GM18508 (cell line): ENCODE results near the gene H6PD.

ENCODE experiments used
- ATAC-seq: cut with Tn5 transposase; IDR thresholded peaks from one replicate; pipeline ENCODE4 v1.9.1; 2021; ENCODE audit warnings: moderate number of reproducible peaks; ENCODE audit not compliant: insufficient read depth, unreplicated experiment

Gene H6PD

DNA sequence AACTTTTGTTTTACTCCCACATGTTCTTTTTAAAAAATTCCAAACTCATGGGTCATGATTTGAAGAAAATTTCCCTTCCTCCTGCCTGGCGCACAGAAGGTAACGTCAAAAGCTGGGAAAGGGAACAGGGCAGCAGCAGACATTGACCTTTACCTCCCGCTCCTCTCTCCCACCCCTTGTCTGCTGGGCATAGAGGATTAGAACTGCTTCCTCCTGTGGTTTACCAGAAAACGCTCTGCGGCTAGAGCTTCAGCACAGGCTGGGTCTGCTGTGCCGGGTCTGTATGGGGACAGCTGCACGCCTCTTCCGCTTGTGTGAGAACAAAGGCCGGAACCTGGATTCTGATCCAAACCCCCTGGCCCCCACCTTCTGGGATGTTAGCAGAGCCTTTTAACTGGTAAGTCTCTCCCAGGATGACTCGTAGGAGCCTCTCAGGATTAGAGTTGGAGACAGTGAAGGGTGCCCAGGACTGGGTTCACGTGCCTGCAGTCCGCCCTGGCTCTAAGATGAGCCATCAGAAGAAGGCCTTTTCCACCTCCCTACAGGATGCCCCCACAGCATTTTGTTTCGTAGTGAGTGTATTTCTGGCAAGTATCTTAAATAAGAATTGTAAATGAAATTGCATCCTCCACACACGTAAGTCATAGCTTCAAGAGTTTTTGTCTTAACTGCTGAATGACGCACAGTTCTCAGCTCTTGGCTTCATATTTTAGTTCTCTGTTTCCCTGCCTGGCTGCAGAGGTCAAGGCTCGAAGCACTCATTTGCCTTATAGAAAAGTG, 5.2 kb downstream of the H6PD start:
- no peak for ATAC-seq

GRCh38 chr1:9240914-9241820, 6.6 kb downstream of the H6PD start:
- ATAC-seq: no peak

GRCh38 chr1:9241891-9242290, 7.3 kb downstream of the H6PD start:
- ATAC-seq: no peak

- no peak for ATAC-seq
Observed at GRCh38 chr1:9242338-9242969, 7.9 kb downstream of the H6PD start.

DNA sequence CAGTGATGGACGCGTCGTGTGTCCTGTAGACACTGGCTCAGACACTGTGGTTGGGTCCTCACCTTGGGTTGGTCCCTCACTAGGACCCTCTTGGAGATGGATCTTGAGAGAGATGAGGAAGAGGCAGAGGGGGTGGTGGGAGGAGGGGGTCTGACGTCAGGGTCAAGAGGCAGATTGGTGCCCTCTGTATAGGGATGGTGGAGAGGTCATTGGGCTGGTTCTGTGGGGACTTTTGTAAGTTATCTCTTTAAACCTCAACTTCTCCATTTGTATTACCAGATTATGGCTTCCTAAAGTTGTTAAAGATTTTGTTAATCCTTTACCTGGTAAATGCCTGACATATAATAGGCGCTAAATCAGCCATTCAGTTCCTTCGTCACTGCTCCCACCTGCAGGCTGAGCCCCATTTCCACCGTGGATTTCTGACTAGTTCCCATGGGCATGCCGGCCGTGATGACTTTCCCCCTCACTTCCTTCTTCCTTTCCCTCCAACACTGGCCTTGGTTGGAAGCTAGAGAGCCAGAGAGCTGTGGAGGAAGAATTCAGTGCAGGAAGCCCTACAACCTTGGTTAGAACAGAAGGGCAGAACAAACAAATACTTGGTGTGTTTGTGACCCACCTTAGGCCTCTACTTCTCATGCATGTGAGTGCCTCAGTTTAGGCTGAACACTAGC, 8.6 kb downstream of the H6PD start:
- no peak for ATAC-seq

GRCh38 chr1:9244501-9245229, 10.1 kb downstream of the H6PD start:
- ATAC-seq: no peak

DNA sequence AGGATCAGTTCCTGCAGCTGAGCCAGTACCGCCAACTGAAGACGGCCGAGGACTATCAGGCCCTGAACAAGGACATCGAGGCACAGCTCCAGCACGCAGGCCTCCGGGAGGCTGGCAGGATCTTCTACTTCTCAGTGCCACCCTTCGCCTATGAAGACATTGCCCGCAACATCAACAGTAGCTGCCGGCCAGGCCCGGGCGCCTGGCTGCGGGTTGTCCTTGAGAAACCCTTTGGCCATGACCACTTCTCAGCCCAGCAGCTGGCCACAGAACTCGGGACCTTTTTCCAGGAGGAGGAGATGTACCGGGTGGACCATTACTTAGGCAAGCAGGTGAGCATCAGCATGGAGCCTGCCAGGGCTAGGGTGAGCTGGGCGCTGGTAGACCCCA, 10.7 kb downstream of the H6PD start:
- no peak for ATAC-seq

- no peak for ATAC-seq
Observed at GRCh38 chr1:9245661-9246060, 11.1 kb downstream of the H6PD start.

DNA sequence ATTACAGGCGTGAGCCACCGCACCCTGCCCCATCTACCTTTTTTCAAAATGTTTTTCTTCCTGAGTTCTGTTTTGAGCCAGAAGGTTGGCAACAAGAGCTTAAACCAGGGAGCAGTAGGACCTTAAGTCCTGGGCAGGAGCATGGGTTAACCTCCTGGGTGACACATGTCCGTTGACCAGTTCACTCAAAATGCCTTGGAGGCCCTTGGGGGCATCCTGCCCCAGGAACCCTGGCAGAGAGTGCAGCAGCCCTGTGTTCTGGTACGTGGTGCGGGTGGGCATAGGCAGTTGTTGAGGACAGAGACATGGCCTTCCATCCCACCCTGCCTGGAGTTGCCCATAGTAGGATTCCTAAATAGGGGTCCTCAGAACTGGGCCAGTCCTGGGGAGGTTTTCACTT, 11.6 kb downstream of the H6PD start:
- no peak for ATAC-seq

DNA sequence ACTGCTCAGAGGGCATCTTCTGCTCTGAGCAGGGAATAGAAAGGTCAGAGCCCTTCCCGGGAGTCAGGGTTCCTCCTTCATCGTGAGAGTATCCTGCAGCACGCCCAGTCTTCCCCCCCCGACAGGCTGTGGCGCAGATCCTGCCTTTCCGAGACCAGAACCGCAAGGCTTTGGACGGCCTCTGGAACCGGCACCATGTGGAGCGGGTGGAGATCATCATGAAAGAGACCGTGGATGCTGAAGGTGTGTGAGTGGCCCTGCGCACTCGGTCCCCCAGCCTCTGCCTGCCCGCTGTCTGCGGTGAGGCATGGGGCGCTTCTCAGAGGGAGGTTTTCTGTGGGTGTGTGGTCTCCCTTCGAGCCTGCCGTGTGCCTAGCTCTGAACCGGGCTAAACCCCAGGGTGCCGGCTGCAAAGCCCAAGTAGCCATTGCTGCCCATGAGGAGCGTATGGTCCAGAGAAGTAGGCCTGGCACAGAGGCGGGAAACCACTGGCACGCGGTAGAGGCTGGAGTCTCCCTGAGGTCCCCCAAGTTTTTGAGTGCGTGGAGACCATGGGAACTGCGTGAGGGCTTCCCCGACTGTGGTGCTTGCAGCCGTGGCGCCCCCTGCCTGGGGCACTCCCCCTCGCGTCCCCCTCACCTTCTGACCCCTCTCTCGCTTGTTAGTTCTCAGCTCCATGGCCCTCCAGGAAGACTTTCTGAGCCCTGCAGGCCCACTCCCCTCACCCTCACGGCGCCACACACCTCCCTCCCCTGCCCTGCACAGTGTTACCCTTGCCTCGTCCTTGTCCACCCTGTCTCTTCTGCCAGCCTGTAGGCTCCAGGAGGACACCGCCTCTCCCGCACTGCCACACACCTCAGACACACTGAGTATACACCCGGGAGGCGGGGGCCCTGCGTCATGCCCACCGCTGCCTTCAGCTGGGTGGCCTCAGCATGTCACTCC, 12.5 kb downstream of the H6PD start:
- no peak for ATAC-seq

- ATAC-seq: no peak
Observed at GRCh38 chr1:9247894-9248293, 13.3 kb downstream of the H6PD start.

GRCh38 chr1:9248341-9249262, 14.0 kb downstream of the H6PD start:
- no peak for ATAC-seq

GRCh38 chr1:9249263-9249533, 14.6 kb downstream of the H6PD start:
- ATAC-seq: no peak

DNA sequence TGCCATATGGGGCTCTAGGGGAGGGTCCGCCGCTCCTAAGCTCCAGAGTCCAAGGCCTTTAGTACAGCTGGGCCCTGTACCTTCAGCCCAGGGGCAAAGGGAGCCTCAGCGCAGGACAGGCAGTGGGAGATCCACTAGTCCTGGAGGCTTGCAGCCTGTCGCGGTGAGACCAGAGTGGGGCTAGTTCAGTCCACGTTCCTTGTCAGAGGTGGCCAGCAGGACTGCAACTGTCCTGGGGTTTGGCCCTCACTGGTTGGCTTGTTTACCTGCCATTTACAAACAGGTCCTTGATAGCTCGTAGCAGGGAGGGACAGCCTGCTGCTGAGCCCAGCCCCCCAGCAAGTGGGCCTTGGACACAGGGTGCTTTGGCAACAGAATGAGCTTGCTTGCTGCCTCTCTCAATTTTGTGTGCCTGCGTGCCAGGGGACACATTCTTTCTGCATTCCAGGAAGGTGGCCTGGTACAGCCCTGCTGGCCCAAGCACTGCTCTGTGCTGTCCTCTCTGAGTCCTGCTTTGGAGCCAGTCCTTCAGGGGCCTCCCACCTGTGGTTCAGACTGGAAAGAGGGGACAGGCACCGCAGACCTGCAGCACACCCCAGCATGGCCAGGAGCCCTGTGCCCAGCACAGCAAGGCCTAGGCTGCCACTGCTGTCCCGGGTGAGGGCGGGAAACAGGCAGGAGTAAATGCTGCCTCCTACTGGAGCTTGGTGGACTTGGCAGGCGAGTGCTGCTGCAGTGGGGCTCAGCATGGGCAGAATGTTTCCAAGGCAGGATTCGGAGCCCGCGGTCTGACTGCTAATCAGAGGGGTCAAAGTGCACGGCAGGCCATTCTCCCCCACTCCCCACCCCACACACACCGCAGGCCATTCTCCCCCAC, 15.2 kb downstream of the H6PD start:
- no peak for ATAC-seq

DNA sequence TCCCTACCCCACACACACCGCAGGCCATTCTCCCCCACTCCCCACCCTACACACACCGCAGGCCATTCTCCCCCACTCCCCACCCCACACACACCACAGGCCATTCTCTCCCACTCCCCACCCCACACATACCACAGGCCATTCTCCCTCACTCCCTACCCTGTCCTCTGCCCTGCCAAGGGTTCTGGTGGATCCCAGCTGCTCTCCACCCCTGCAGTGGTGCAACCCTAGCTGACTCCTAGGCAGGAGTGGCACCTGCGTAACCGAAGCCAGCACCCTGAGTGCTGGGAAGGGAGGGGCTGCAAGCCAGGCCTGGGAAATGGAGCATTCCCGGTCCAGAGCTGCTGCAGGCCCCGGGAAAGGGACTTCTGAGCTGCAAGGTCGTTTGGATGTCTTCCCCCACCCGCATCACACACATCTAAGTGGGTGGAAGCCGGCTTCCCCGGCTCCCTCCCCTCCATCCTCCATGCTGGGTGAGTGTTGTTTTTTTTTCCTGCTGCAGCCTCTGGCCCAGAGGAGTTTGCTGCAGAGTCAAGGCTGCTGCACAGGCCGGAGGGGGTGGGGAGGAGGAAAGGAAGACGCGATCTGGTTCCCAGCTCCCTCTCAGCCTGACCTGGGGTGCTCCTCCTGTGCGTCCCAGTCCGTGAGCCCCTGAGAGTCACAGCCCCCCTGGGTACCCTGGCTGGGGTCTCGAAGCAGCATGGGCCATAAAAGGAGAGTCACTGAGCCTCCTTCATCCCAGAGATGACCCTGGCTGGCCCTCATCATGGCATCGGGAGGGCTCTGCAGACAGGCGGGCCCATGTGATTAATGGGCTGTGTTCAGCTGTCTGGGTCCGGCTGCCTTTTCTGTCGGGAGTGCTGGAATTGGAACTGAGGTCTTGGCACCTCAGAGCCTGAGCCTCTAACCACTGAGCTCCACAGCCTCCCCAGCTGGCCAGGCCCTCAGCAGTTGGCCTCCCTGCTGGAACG, 16.1 kb downstream of the H6PD start:
- no peak for ATAC-seq

GRCh38 chr1:9251501-9251900, 16.9 kb downstream of the H6PD start:
- ATAC-seq: no peak
